SK-N-SH treated with all-trans-retinoic acid at 6 μM for 48 hours (cell line): ENCODE results near the gene ACAP2.

Experiments used
- ATAC-seq: fragments of 200-7000 bp; cut with Tn5 transposase; 3 replicates; pipeline ENCODE4 v1.9.1; 2020; ENCODE audit warnings: mild to moderate bottlenecking, moderate library complexity
- ARNTL ChIP-seq: fragments of 450-650 bp; formaldehyde crosslinking; IDR thresholded peaks from 2 replicates; pipeline ENCODE4 v1.5.0; 2020; ENCODE audit warnings: low read depth, mild to moderate bottlenecking, moderate library complexity, borderline replicate concordance
- BACH2 ChIP-seq: fragments of 250-450 bp; sonication (Bioruptor Pico); IDR thresholded peaks from 2 replicates; pipeline ENCODE4 v1.9.0; 2021; ENCODE audit warnings: mild to moderate bottlenecking, borderline replicate concordance
- CSDC2 ChIP-seq: fragments of 250-450 bp; sonication (Bioruptor Pico); IDR thresholded peaks from 2 replicates; pipeline ENCODE4 v1.5.0; 2020; ENCODE audit warnings: mild to moderate bottlenecking, moderate library complexity
- ESRRG ChIP-seq: fragments of 250-450 bp; sonication (Bioruptor Pico); IDR thresholded peaks from 2 replicates; pipeline ENCODE4 v1.6.1; 2021; ENCODE audit warnings: mild to moderate bottlenecking
- GLIS3 ChIP-seq: fragments of 250-450 bp; sonication (Bioruptor Pico); IDR thresholded peaks from 2 replicates; pipeline ENCODE4 v1.5.0; 2020; ENCODE audit warnings: mild to moderate bottlenecking, moderate library complexity
- ISL1 ChIP-seq: fragments of 250-450 bp; sonication (Bioruptor Pico); IDR thresholded peaks from 2 replicates; pipeline ENCODE4 v2.1.2; 2022; ENCODE audit warnings: mild to moderate bottlenecking, moderate library complexity
- OSR1 ChIP-seq: fragments of 250-450 bp; sonication (Bioruptor Pico); IDR thresholded peaks from 2 replicates; pipeline ENCODE4 v1.8.0; 2022; ENCODE audit warnings: moderate library complexity, mild to moderate bottlenecking, inconsistent platforms
- PPARA ChIP-seq: fragments of 250-450 bp; sonication (Bioruptor Pico); IDR thresholded peaks from 2 replicates; pipeline ENCODE4 v1.5.0; 2020; ENCODE audit warnings: mild to moderate bottlenecking, borderline replicate concordance
- RARB ChIP-seq: fragments of 250-450 bp; sonication (Bioruptor Pico); IDR thresholded peaks from 2 replicates; pipeline ENCODE4 v1.8.0; 2021; ENCODE audit warnings: mild to moderate bottlenecking, moderate library complexity
- SNAI2 ChIP-seq: fragments of 250-450 bp; sonication (Bioruptor Pico); IDR thresholded peaks from 2 replicates; pipeline ENCODE4 v1.5.0; 2020; ENCODE audit warnings: mild to moderate bottlenecking, moderate library complexity
- ZC3H10 ChIP-seq: fragments of 250-450 bp; sonication (Bioruptor Pico); IDR thresholded peaks from 2 replicates; pipeline ENCODE4 v1.5.1; 2021; ENCODE audit warnings: mild to moderate bottlenecking, moderate library complexity
- ZFP3 ChIP-seq: fragments of 250-450 bp; sonication (Bioruptor Pico); IDR thresholded peaks from 2 replicates; pipeline ENCODE4 v1.5.0; 2020; ENCODE audit warnings: mild to moderate bottlenecking, moderate library complexity
- ZFP30 ChIP-seq: fragments of 450-650 bp; formaldehyde crosslinking; IDR thresholded peaks from 2 replicates; pipeline ENCODE4 v1.5.0; 2022; ENCODE audit warnings: mild to moderate bottlenecking, moderate library complexity
- ZNF565 ChIP-seq: fragments of 450-650 bp; formaldehyde crosslinking; conservative IDR thresholded peaks from 2 replicates; pipeline ENCODE4 v1.5.0; 2020; ENCODE audit warnings: low read depth, mild to moderate bottlenecking, moderate library complexity
- ZNF70 ChIP-seq: fragments of 450-650 bp; formaldehyde crosslinking; IDR thresholded peaks from 2 replicates; pipeline ENCODE4 v1.5.0; 2020; ENCODE audit warnings: mild to moderate bottlenecking, moderate library complexity
- ZNF8 ChIP-seq: fragments of 450-650 bp; formaldehyde crosslinking; IDR thresholded peaks from 2 replicates; pipeline ENCODE4 v1.5.0; 2020; ENCODE audit warnings: mild to moderate bottlenecking, moderate library complexity
- TF ChIP-seq, protein P1 (sequence below): fragments of 250-450 bp; sonication (Bioruptor Pico); IDR thresholded peaks from 2 replicates; pipeline ENCODE4 v1.8.0; 2020; ENCODE audit warnings: mild to moderate bottlenecking, moderate library complexity, borderline replicate concordance
- TF ChIP-seq, protein P2 (sequence below): fragments of 250-450 bp; sonication (Bioruptor Pico); IDR thresholded peaks from 2 replicates; pipeline ENCODE4 v1.5.1; 2020; ENCODE audit warnings: low read depth, mild to moderate bottlenecking, moderate library complexity
- TF ChIP-seq, protein P3 (sequence below): fragments of 250-450 bp; sonication (Bioruptor Pico); IDR thresholded peaks from 2 replicates; pipeline ENCODE4 v1.5.1; 2021; ENCODE audit warnings: mild to moderate bottlenecking, moderate library complexity
- TF ChIP-seq, protein P4 (sequence below): fragments of 250-450 bp; sonication (Bioruptor Pico); IDR thresholded peaks from 2 replicates; pipeline ENCODE4 v1.5.0; 2020; ENCODE audit warnings: mild to moderate bottlenecking, moderate library complexity
- TF ChIP-seq, protein P5 (sequence below): fragments of 250-450 bp; sonication (Bioruptor Pico); IDR thresholded peaks from 2 replicates; pipeline ENCODE4 v1.8.0; 2021; ENCODE audit warnings: low read depth, mild to moderate bottlenecking, moderate library complexity, borderline replicate concordance

ACAP2 gene

DNA sequence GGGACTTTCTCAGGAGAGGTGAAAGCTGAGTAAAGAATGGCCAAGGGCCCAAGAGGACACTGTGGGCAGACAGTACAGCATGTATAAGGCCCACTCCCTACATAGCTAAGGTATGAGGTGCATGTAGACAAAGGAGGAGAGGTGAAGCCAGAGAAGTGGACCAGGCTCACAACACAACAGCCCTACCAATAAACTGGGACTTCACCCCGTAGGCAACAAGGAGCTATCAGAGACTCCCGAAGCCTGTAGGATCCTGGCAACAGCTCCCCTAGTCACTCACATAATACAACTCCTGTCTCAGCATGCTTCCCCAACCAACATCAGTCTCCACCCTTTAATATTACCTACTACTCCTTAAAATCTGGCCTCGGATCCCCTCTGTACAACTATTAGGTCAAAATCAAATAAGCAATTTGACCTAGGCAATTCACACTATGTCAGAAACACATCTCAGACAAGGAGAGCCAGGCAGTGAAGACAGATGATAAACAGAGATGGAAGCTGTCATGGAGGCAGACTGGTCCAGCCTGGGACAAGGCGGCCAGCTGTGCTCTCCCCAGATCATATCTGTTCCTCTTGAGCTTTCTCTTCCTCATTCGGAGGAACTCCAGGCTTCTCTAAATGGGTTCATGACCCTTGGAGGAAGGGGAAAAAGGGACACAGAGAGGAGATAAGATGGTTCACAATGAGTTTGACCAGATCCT lies 173.3 kb downstream of the ACAP2 start (continued):
- TF ChIP-seq, protein P1, sequence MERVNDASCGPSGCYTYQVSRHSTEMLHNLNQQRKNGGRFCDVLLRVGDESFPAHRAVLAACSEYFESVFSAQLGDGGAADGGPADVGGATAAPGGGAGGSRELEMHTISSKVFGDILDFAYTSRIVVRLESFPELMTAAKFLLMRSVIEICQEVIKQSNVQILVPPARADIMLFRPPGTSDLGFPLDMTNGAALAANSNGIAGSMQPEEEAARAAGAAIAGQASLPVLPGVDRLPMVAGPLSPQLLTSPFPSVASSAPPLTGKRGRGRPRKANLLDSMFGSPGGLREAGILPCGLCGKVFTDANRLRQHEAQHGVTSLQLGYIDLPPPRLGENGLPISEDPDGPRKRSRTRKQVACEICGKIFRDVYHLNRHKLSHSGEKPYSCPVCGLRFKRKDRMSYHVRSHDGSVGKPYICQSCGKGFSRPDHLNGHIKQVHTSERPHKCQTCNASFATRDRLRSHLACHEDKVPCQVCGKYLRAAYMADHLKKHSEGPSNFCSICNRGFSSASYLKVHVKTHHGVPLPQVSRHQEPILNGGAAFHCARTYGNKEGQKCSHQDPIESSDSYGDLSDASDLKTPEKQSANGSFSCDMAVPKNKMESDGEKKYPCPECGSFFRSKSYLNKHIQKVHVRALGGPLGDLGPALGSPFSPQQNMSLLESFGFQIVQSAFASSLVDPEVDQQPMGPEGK (CRISPR knock-in tag): no peak
- TF ChIP-seq ZNF565 (CRISPR knock-in tag): no peak

DNA sequence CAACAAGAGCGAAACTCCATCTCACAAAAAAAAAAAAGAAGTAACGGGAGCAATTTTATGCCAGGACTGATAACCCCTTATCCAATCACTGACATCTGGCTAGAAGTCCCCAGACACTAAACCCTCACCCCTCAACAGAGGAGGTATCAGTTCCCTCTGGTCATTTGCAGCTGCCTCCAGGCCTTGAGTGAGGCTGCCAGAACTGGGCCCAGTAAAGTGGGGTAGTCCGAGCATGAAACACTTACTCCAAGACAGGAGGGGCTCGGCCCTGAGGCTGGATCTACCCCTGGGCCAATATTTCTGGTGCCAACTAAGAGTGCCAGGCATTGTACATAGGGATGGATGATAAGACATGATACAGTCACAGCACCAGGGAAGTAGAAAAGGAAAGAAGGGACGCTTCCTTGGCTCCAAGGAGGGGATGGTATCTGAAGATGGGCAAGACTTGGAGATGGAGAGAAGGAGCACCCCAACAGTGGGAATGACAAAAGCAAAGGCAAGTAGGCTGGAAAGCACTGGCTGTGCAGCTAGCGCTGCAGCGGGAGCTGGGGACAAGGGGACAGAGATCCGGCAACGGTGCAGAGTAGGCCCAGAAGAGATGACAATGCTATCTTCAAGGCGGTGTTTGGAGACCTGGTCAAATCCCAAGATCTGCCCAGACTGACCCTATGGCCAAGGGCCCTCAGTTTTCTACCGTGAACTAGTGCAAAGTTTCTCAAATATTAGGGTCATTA lies 174.1 kb downstream of the ACAP2 start:
- TF ChIP-seq, protein P2, sequence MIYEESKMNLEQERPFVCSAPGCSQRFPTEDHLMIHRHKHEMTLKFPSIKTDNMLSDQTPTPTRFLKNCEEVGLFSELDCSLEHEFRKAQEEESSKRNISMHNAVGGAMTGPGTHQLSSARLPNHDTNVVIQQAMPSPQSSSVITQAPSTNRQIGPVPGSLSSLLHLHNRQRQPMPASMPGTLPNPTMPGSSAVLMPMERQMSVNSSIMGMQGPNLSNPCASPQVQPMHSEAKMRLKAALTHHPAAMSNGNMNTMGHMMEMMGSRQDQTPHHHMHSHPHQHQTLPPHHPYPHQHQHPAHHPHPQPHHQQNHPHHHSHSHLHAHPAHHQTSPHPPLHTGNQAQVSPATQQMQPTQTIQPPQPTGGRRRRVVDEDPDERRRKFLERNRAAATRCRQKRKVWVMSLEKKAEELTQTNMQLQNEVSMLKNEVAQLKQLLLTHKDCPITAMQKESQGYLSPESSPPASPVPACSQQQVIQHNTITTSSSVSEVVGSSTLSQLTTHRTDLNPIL (CRISPR knock-in tag): no peak
- TF ChIP-seq ZNF70 (CRISPR knock-in tag): no peak
- TF ChIP-seq ESRRG (CRISPR knock-in tag): no peak
- no peak for TF ChIP-seq ZNF8 (CRISPR knock-in tag)
- TF ChIP-seq OSR1: no peak
- no peak for TF ChIP-seq RARB
- no peak for TF ChIP-seq ZFP30
- TF ChIP-seq, protein P3, sequence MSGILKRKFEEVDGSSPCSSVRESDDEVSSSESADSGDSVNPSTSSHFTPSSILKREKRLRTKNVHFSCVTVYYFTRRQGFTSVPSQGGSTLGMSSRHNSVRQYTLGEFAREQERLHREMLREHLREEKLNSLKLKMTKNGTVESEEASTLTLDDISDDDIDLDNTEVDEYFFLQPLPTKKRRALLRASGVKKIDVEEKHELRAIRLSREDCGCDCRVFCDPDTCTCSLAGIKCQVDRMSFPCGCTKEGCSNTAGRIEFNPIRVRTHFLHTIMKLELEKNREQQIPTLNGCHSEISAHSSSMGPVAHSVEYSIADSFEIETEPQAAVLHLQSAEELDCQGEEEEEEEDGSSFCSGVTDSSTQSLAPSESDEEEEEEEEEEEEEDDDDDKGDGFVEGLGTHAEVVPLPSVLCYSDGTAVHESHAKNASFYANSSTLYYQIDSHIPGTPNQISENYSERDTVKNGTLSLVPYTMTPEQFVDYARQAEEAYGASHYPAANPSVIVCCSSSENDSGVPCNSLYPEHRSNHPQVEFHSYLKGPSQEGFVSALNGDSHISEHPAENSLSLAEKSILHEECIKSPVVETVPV: no peak
- TF ChIP-seq CSDC2 (CRISPR knock-in tag): no peak
- no peak for TF ChIP-seq GLIS3 (CRISPR knock-in tag)
- TF ChIP-seq, protein P4, sequence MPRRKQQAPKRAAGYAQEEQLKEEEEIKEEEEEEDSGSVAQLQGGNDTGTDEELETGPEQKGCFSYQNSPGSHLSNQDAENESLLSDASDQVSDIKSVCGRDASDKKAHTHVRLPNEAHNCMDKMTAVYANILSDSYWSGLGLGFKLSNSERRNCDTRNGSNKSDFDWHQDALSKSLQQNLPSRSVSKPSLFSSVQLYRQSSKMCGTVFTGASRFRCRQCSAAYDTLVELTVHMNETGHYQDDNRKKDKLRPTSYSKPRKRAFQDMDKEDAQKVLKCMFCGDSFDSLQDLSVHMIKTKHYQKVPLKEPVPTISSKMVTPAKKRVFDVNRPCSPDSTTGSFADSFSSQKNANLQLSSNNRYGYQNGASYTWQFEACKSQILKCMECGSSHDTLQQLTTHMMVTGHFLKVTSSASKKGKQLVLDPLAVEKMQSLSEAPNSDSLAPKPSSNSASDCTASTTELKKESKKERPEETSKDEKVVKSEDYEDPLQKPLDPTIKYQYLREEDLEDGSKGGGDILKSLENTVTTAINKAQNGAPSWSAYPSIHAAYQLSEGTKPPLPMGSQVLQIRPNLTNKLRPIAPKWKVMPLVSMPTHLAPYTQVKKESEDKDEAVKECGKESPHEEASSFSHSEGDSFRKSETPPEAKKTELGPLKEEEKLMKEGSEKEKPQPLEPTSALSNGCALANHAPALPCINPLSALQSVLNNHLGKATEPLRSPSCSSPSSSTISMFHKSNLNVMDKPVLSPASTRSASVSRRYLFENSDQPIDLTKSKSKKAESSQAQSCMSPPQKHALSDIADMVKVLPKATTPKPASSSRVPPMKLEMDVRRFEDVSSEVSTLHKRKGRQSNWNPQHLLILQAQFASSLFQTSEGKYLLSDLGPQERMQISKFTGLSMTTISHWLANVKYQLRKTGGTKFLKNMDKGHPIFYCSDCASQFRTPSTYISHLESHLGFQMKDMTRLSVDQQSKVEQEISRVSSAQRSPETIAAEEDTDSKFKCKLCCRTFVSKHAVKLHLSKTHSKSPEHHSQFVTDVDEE (CRISPR knock-in tag): no peak
- TF ChIP-seq BACH2 (CRISPR knock-in tag): no peak
- no peak for TF ChIP-seq ISL1 (CRISPR knock-in tag)
- no peak for TF ChIP-seq ZNF565 (CRISPR knock-in tag)
- no peak for TF ChIP-seq ZC3H10 (CRISPR knock-in tag)
- no peak for TF ChIP-seq ARNTL (CRISPR knock-in tag)
- no peak for TF ChIP-seq ZFP3 (CRISPR knock-in tag)
- TF ChIP-seq PPARA (CRISPR knock-in tag): no peak
- TF ChIP-seq, protein P1 (CRISPR knock-in tag): no peak
- ATAC-seq: no peak

DNA sequence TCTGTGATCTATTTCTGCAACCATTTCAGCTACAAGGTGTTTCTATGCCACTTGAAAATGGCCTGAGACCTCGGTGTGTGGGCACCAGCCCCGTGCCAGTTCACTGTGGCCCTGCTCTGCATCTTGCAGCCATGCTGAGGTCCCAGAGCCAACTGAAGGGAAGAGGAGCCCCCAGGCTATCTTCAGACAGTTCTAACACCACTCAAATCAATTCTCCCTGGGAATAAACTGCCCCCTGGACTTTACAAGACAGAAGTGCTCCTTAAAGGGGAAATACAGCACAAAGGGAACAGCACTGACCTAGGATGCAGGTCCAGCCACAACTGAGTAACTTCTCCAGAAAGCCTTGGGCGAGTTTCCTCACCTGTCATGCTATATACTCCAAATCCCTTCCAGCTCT lies 175.7 kb downstream of the ACAP2 start:
- ATAC-seq: no peak
- TF ChIP-seq, protein P4 (CRISPR knock-in tag): no peak
- TF ChIP-seq PPARA (CRISPR knock-in tag): no peak
- TF ChIP-seq, protein P3: no peak
- no peak for TF ChIP-seq ZNF8 (CRISPR knock-in tag)
- no peak for TF ChIP-seq ZFP30
- TF ChIP-seq ZFP3 (CRISPR knock-in tag): no peak
- TF ChIP-seq SNAI2 (CRISPR knock-in tag): no peak
- TF ChIP-seq, protein P5, sequence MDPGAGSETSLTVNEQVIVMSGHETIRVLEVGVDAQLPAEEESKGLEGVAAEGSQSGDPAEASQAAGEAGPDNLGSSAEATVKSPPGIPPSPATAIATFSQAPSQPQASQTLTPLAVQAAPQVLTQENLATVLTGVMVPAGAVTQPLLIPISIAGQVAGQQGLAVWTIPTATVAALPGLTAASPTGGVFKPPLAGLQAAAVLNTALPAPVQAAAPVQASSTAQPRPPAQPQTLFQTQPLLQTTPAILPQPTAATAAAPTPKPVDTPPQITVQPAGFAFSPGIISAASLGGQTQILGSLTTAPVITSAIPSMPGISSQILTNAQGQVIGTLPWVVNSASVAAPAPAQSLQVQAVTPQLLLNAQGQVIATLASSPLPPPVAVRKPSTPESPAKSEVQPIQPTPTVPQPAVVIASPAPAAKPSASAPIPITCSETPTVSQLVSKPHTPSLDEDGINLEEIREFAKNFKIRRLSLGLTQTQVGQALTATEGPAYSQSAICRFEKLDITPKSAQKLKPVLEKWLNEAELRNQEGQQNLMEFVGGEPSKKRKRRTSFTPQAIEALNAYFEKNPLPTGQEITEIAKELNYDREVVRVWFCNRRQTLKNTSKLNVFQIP (CRISPR knock-in tag): no peak
- TF ChIP-seq GLIS3 (CRISPR knock-in tag): no peak
- TF ChIP-seq, all 23 proteins: peak for 0
